Muscle layer of colon (tissue), 2 donors: ENCODE measurements around the gene SLC7A1.

Experiments
- H3K27ac ChIP-seq: one replicate; pipeline ENCODE4 v1.7.0; 2013; ENCODE audit warnings: low read depth, mild to moderate bottlenecking, low read length, moderate library complexity
- H3K27me3 ChIP-seq, 2 donors: one replicate each; pipeline ENCODE4 v1.7.0; 2013; ENCODE audit warnings: low read length in 2 of 2, mild to moderate bottlenecking in 2 of 2; ENCODE audit not compliant: insufficient read depth in 2 of 2, control insufficient read depth in 1 of 2
- H3K36me3 ChIP-seq: one replicate; pipeline ENCODE4 v1.7.0; 2013; ENCODE audit warnings: mild to moderate bottlenecking, low read length; ENCODE audit not compliant: insufficient read depth
- H3K4me1 ChIP-seq: one replicate; pipeline ENCODE4 v1.7.0; 2013; ENCODE audit warnings: mild to moderate bottlenecking, low read length; ENCODE audit not compliant: insufficient read depth
- H3K4me3 ChIP-seq, 2 donors: one replicate each; pipeline ENCODE4 v1.7.0; 2013; ENCODE audit warnings: low read length in 2 of 2, low read depth in 1 of 2, mild to moderate bottlenecking in 1 of 2, moderate library complexity in 1 of 2
- H3K9ac ChIP-seq: one replicate; pipeline ENCODE4 v1.7.0; 2013; ENCODE audit warnings: low read length
- H3K9me3 ChIP-seq: one replicate; pipeline ENCODE4 v1.7.0; 2013; ENCODE audit warnings: mild to moderate bottlenecking, low read length
- donor health status: abdominal sarcoma.
- donor health status: Adenocarcinoma of cecum.

The SLC7A1 gene

DNA sequence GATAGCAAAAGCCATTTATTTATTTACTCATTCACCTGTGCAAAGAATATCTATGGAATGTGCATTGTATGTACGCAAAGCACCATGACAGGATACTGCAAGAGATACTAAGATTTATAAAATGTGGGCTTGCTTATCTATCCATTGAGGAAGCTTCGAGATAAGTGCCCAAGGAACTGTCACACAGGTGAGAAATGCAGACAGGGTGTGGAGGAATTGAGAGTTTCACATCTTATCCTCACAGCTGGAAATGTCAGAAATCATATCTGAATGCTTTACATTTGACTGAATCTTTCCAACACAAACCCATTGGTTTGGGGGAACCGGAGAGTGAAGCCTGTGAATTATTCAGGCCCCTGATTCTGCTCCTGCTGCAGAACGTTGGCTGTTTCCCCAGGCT, 113.0 kb downstream of the SLC7A1 start:
- H3K36me3 ChIP-seq = no peaks in the 10 kb centered on the region
- no peak overlapping the region for H3K4me3 ChIP-seq
- no peaks in the 10 kb centered on the region for H3K4me1 ChIP-seq
- no peak overlapping the region for H3K27ac ChIP-seq
- H3K9ac ChIP-seq = no peak overlapping the region
- H3K9me3 ChIP-seq = no peaks in the 10 kb centered on the region
- no peaks in the 10 kb centered on the region for H3K27me3 ChIP-seq

DNA sequence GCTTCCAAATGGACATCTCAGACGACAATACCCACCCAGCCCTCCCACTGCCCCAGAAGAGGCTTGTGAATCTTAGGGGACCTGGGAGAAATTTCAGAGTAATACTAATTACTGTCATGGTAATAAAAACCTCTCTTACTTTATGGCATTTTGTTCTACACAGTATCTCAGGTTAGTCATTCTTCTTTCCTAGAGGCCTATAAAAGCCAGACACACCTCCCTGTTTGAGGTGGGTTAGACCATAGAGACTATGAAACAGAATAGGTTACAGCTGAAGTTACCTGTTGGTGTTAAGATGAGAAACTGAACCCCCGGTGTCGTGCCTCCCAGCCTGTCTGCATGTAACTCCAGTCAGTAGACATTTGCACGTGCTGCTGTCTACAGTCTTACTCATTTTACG, 113.9 kb downstream of the SLC7A1 start:
- Histone ChIP-seq H3K4me3 (no peak overlapping the region), H3K9ac (no peak overlapping the region), H3K9me3 (no peaks in the 10 kb centered on the region), H3K36me3 (no peaks in the 10 kb centered on the region), H3K27ac (no peak overlapping the region), H3K4me1 (no peaks in the 10 kb centered on the region), H3K27me3 (no peaks in the 10 kb centered on the region)

DNA sequence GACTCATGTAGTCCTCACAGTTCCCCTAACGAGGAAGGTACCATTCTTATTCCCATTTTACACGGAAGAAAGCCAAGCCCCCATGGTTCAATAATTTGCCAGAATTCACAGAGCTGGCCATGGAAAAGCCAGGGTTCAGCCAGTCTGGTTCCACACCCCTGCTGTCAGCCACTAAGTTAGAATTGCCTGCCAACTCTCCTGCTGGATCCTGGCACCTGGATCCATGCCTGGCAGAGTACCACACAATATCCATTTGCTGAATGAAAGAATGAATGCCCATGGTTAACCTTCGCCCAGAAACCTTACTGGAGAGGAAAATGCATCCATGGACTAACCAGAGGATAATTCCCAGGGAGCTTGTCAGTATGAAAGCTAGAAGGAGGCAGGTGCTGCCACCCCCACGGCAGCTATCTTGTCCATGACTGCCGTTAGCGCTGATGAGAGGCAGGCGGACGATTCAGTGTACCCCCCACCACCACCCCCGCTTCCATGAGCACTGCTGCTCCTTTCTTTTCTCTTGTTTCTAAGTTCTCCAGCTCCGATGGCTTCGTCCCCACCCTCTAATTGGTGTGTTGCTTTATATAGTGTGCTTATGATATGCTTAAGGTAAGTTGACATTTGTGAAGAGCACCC, 114.5 kb downstream of the SLC7A1 start:
- no peaks in the 10 kb centered on the region for H3K36me3 ChIP-seq
- H3K4me3 ChIP-seq = no peak overlapping the region
- H3K4me1 ChIP-seq = no peaks in the 10 kb centered on the region
- H3K27me3 ChIP-seq = no peaks in the 10 kb centered on the region
- H3K9ac ChIP-seq = no peak overlapping the region
- no peaks in the 10 kb centered on the region for H3K9me3 ChIP-seq
- no peak overlapping the region for H3K27ac ChIP-seq

DNA sequence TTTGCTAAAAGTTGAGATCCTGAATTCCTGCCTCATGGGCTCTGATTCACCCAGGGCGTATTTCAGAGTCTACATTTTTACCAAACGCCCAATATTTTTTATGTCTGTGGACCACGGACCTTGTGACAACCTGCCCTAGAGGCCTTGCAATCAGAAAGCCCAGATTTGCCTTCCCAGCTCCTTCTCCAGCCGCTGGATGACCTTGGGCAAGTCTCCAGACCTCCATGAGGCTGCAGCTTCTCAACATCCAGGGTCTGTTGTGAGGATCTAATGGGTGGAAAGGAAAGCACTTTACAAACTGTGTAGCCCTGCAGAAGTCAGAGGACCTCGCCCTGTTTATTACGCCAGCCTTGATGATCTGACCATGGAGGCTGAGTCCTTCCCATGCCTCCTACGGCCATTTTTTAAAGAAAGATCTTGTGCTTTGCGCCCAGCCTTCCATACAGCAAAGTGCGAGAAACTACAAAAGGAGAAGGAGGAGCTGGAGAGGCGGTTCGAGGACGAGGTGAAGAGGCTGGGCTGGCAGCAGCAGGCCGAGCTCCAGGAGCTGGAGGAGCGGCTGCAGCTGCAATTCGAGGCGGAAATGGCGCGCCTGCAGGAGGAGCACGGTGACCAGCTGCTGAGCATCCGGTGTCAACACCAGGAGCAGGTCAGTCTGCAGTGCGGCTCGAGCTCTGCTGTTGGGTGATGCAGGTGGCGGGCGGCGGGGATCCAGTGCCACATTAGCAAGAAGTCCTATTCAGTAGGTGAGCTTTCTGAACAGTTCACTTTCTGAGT, 115.6 kb downstream of the SLC7A1 start:
- H3K4me1 ChIP-seq = no peaks in the 10 kb centered on the region
- no peak overlapping the region for H3K4me3 ChIP-seq
- no peaks in the 10 kb centered on the region for H3K36me3 ChIP-seq
- H3K27me3 ChIP-seq = no peaks in the 10 kb centered on the region
- H3K27ac ChIP-seq = no peak overlapping the region
- no peaks in the 10 kb centered on the region for H3K9me3 ChIP-seq
- H3K9ac ChIP-seq = no peak overlapping the region

DNA sequence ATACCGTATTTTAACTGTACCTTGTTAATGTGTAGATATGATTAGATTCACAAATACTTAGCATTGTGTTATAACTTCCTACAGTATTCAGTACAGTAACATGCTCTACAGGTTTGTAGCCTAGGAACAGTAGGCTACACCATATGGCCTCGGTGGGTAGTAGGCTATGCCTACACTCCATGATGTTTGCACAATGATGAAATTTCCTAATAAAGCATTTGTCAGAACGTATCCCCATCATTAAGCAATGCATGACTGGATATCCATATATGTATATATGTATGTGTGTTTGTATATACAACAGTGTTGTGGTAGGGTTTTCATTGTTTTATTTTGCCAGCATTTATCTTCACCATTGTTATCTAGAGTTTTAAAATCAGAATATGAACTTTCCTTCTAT, 119.4 kb downstream of the SLC7A1 start:
- H3K4me3 ChIP-seq = no peak overlapping the region
- H3K4me1 ChIP-seq = no peaks in the 10 kb centered on the region
- H3K9me3 ChIP-seq = no peaks in the 10 kb centered on the region
- H3K27ac ChIP-seq = no peak overlapping the region
- no peaks in the 10 kb centered on the region for H3K27me3 ChIP-seq
- H3K9ac ChIP-seq = no peak overlapping the region
- no peaks in the 10 kb centered on the region for H3K36me3 ChIP-seq

DNA sequence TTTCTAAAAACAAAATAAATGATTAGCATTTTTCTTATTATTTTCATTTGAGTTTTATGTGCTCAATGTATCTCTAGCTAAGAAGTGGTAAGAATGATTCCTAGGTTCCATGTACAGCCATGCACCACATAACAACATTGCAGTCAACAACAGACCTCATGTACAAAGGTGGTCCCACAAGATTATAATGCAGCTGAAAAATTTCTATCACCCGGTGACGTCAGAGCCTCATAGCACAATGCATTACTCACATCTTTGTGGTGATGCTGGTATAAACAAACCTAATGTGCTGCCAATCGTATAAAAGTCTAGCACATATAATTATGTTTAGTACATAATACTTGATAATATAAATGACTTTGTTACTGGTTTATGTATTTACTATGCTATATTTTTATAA, 120.5 kb downstream of the SLC7A1 start:
- Histone ChIP-seq H3K27ac (no peak overlapping the region), H3K27me3 (no peaks in the 10 kb centered on the region), H3K4me3 (no peak overlapping the region), H3K36me3 (no peaks in the 10 kb centered on the region), H3K9me3 (no peaks in the 10 kb centered on the region), H3K4me1 (no peaks in the 10 kb centered on the region), H3K9ac (no peak overlapping the region)

- Histone ChIP-seq H3K9me3 (no peaks in the 10 kb centered on the region), H3K36me3 (no peaks in the 10 kb centered on the region), H3K4me1 (no peaks in the 10 kb centered on the region), H3K4me3 (no peak overlapping the region), H3K27ac (no peak overlapping the region), H3K27me3 (no peaks in the 10 kb centered on the region), H3K9ac (no peak overlapping the region)
These were observed 122.3 kb downstream of the SLC7A1 start for GRCh38 chr13:29473166-29473565.

DNA sequence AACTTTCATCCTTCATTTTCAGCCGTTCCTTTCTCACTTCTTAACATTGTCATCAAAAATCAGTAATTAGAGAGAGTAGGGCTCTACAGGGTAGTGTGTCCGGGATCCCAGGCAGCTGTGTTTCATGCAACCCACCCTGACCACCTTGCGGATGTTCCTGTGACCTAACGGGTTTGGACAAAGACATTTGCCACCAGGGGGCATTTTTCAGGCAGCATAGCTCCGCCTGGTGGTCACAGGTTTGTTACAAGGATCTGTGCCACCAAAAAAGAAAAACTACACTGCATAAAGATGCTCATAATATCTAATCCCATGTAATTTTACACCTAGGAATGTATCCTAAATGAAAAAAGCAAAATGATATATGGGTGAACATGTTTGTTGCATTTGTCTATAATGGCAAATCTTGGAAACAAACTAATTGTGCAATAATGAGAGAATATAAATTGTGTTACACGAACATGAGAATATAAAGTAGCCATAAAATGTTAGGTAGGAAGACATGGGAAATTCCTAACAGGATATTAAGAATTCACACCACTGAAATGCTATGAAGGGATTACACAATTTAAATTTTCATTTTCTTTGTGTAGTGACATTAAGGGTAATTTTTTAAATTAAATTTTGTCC, 123.0 kb downstream of the SLC7A1 start:
- Histone ChIP-seq H3K27ac (no peak overlapping the region), H3K9me3 (no peaks in the 10 kb centered on the region), H3K27me3 (no peaks in the 10 kb centered on the region), H3K9ac (no peak overlapping the region), H3K36me3 (no peaks in the 10 kb centered on the region), H3K4me3 (no peak overlapping the region), H3K4me1 (no peaks in the 10 kb centered on the region)

GRCh38 chr13:29471551-29471950, 123.9 kb downstream of the SLC7A1 start:
- no peaks in the 10 kb centered on the region for H3K36me3 ChIP-seq
- no peak overlapping the region for H3K9ac ChIP-seq
- no peak overlapping the region for H3K4me3 ChIP-seq
- no peaks in the 10 kb centered on the region for H3K27me3 ChIP-seq
- H3K27ac ChIP-seq = no peak overlapping the region
- H3K4me1 ChIP-seq = no peaks in the 10 kb centered on the region
- no peaks in the 10 kb centered on the region for H3K9me3 ChIP-seq

- Histone ChIP-seq H3K4me3 (no peak overlapping the region), H3K4me1 (peaks cover 14% of the 10 kb centered on the region), H3K27me3 (no peaks in the 10 kb centered on the region), H3K36me3 (no peaks in the 10 kb centered on the region), H3K9me3 (no peaks in the 10 kb centered on the region), H3K9ac (no peak overlapping the region), H3K27ac (no peak overlapping the region)
These were observed 129.7 kb downstream of the SLC7A1 start for GRCh38 chr13:29465741-29466293.

DNA sequence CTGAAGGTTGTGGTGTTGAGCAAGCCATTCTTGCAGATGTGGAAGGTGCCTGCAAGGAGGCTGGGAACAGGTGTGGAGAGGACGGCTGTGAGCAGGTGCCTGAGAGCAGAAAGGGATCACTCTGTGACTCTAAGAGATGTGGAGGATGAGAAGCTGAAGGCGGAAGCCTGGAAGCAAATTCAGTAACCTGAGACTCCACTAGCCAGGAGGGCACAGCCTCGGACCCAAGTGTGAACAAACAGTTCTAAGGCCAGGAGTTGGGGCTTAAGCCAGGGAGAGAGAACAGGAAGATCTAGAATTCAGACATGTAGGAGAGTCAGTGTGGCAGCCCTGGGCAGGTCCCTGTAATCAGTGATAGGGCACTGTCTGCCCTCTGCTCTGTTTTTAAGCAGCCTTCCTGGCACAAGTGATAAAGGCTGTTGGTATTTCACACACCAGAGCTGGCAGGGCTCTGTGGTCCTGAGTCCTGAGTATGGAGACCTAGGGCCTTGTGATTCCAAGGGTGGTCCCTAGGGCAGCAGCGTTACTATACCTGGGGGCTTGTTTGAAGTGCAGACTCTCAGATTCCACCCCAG, 131.3 kb downstream of the SLC7A1 start:
- Histone ChIP-seq H3K4me3 (no peak overlapping the region), H3K9ac (no peak overlapping the region), H3K27ac (no peak overlapping the region), H3K4me1 (peaks cover 14% of the 10 kb centered on the region), H3K27me3 (no peaks in the 10 kb centered on the region), H3K9me3 (no peaks in the 10 kb centered on the region), H3K36me3 (no peaks in the 10 kb centered on the region)
